ENCODE results near the gene JPH4.
A peak's percentile ranks its signal among the peaks of the same experiment; 100 is the strongest.

JPH4 gene

DNA sequence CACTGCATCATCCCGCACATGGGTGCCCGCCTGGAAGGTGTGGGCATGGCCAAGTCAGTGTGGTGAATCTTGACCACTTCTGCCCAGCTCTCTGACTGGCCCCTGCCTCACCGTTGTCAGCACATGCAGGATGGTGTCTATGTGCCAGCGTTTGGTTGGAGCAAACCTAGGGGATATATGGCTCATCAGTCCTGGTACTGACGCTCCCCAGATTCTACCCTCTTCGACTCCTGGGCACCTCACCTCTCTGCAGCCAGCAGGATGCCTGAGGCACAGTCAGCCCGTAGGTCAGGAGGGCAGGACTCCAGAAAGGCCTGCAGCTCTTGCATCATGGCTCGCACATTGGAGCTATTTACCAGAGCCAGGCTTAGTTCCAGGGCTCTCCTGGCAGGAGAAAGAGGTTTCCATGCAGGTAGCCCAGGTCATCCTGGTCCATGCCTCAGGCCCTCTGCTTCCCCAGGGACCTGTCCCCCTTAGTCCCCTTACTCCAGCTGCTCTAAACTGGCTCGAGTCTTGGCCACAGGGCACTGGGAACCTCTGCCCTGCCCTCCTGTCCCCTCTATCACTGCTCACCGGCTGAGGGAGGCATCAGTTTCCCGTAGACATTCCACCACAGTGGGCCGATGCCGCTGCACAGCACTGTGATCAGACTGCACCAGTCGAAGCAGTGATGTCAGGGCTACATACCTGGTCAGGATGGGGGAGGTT is 15.0 kb downstream of the JPH4 start:
- H3K27ac ChIP-seq (ENCODE audit: low read depth, low read length): no peak overlapping the region
- peaks cover 25% of the 10 kb centered on the region for H3K36me3 ChIP-seq (ENCODE audit: control insufficient read depth, insufficient read depth, low read length)
- H3K4me3 ChIP-seq (ENCODE audit: low read length): no peak overlapping the region
- H3K4me1 ChIP-seq (ENCODE audit: control insufficient read depth, insufficient read depth, low read length): peaks cover 3% of the 10 kb centered on the region
- no peak overlapping the region for H3K9ac ChIP-seq (ENCODE audit: low read length)
- no peaks in the 10 kb centered on the region for H3K27me3 ChIP-seq (ENCODE audit: control insufficient read depth, insufficient read depth, low read length)

DNA sequence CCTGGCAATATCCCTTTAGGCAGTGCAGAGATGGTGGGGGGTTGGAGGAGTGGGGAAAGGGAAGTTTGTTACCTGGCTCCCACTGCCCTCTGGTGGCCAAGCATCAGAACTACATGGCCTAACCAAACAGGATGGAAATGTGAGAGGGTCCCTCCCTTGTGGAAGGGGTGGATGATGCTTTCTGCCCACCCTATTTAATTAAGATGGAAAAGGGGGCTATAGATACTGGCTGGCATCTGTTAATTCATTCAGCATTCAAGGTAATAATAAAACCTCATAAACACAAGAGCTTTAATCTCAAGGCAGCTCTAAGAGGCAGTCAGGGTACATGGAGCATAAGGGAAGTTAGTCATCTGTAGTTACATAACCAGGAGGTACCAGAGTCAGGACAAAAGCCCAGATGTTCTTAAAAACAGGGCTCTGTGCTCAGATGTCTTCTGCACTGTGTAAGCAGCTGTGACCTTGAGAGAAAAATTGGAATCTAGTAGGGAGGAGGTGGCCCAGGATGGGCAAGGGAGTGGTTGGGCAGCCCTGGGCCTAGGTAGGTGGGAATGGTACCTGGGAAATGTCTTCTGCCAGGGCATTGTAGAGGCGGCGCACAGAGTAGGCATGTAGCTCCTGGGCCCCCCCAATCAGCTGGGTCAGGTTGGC is 15.6 kb downstream of the JPH4 start:
- H3K27ac ChIP-seq (ENCODE audit: low read depth, low read length): no peak overlapping the region
- peaks cover 25% of the 10 kb centered on the region for H3K36me3 ChIP-seq (ENCODE audit: control insufficient read depth, insufficient read depth, low read length)
- no peak overlapping the region for H3K4me3 ChIP-seq (ENCODE audit: low read length)
- H3K9ac ChIP-seq (ENCODE audit: low read length): no peak overlapping the region
- no peaks in the 10 kb centered on the region for H3K27me3 ChIP-seq (ENCODE audit: control insufficient read depth, insufficient read depth, low read length)
- H3K4me1 ChIP-seq (ENCODE audit: control insufficient read depth, insufficient read depth, low read length): peaks cover 3% of the 10 kb centered on the region

DNA sequence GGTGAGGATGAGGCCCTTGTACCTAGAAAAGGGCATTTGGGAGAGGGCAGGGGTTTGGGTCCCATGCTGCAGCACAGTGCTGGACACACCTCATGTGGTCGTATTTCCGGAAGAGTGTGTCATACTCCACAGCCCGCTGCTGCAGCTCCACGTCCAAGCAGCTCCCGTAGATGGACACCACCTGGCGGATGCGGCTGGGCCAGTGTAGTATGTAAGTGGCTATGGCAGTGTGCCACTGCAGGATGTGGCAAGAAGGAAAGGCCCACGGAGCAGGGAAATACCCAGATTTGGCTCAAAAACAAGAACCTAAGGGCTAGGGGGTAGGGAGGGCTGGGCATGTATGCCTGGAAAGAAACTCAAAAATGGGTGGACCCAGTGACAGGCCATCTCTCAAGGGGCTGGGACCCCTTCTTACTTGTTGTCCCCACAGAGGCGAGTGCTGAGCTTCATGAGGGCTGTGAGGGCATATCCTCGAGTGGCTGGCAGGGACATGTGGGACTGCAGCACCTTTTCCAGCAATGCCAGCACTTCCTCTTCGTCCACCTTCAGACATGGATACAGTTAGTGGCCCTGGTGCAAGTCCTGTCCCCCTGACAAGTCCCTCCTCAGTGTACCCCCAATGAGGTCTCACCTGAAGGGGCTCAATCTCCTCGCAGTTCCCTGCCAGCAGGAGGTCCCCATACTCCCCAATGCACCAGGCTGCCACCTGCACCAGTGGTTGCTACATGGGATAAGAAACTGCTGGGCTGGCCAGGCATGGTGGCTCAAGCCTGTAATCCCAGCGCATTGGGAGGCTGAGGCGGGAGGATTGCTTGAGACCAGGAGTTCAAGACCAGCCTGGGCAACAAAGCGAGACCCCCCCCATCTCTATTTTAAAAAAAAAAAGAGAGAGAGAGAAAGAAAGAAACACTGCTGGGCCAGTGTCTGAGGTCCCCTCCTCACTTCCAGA is 16.4 kb downstream of the JPH4 start:
- H3K4me1 ChIP-seq (ENCODE audit: control insufficient read depth, insufficient read depth, low read length): no peaks in the 10 kb centered on the region

DNA sequence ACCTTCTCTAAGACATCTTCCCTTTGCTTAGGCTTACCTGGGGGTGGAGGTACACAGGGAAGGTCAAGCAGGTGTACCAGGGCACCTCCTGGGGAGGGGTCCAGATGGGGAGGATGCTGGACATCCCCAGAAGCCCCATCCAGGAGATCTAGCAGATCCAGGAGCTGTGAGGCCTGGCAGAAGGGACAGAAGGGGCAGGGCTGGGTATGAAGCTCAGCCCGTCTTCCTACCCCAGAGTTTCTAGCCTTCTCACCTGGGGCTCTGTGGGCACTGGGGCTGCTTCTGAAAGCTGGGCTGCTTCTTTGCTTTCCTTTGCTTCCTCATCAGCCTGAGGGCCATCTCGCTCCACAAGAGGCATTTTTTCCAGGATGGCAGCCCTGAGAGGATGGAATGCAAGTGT is 17.3 kb downstream of the JPH4 start:
- Histone ChIP-seq H3K4me1 (ENCODE audit: control insufficient read depth, insufficient read depth, low read length) (peaks cover 6% of the 10 kb centered on the region), H3K36me3 (ENCODE audit: control insufficient read depth, insufficient read depth, low read length) (peaks cover 25% of the 10 kb centered on the region), H3K4me3 (ENCODE audit: low read length) (no peak overlapping the region), H3K9ac (ENCODE audit: low read length) (no peak overlapping the region), H3K27ac (ENCODE audit: low read depth, low read length) (no peak overlapping the region), H3K27me3 (ENCODE audit: control insufficient read depth, insufficient read depth, low read length) (no peaks in the 10 kb centered on the region)

More for the DNA sequence above, 16.4 kb downstream of the JPH4 start:
- no peaks in the 10 kb centered on the region for H3K27me3 ChIP-seq (ENCODE audit: control insufficient read depth, insufficient read depth, low read length)
- H3K27ac ChIP-seq (ENCODE audit: low read depth, low read length): no peak overlapping the region
- H3K36me3 ChIP-seq (ENCODE audit: control insufficient read depth, insufficient read depth, low read length): peaks cover 25% of the 10 kb centered on the region
- no peak overlapping the region for H3K9ac ChIP-seq (ENCODE audit: low read length)
- H3K4me3 ChIP-seq (ENCODE audit: low read length): no peak overlapping the region

DNA sequence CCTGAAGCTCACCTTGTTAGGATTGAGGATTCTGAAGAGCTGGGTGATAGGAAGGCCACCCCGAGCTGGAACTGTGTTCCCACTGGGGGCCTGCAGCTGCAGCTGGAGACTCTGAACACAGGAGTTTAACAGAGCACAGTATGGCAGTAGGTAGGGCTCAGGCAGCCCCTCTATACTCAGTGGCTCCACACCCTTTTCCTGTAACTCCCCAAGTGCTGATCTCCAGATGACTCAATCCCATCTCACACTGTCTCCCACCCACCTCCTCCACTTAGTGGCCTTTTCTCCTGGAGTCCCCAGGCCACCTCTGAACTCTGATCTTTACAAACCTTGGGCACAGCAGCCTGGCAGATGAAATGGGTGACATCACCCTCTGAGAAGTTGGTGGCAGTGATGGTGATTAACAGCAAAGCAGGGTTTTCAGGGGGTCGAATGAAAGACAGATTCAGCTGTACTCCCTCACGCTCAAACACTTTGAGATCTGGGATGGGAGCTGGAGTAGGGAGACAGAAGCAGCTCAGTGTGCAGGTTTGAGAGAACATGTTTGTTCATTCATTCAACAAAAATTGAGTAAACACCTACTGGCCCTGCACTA is 18.6 kb downstream of the JPH4 start:
- Histone ChIP-seq H3K4me3 (ENCODE audit: low read length) (no peak overlapping the region), H3K4me1 (ENCODE audit: control insufficient read depth, insufficient read depth, low read length) (peaks cover 6% of the 10 kb centered on the region), H3K36me3 (ENCODE audit: control insufficient read depth, insufficient read depth, low read length) (peaks cover 22% of the 10 kb centered on the region), H3K9ac (ENCODE audit: low read length) (no peak overlapping the region), H3K27ac (ENCODE audit: low read depth, low read length) (no peak overlapping the region), H3K27me3 (ENCODE audit: control insufficient read depth, insufficient read depth, low read length) (no peaks in the 10 kb centered on the region)

DNA sequence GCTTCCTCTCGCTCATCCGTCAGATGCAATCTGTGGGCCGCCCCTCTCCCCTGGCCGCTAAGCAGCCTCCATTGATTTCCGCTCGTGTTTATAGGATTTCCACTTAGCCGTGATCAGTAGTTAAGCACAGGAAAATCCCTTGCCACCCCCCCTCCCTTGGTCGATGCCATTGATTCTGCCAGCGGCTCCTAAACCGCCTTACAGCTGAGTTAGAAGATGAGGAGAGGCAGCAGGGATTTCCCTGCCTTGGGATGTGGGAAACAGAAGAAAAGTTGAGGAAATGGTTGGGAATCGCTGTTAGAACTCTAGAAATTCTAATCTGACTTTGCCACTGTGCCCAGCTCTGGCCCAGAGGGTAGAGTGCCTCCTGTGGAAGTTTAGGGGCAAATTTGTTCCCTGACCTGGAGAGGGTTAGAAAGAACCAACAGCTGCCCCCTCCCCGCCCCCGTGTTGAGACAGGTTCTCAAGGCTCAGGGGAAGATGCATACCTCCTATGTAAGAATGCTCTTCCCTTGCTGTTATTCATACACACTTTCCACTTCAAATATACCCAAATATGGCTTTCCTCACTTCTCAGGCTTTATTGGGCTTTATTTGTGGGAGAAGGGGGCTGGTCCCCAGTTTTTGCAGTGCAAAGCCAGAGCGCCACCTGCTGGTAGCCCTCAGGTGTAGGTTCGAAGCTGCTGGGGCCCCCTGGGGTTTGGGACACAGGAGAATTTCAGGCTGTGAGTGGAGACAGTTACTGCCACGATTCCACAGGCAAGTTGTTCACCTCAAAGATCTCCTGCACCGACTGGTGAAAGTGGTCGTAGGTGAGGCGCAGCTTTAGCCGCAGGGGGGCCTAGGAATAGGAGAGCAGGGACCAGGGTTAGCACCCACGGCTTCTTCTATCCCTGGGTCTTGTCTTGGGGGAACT is 19.3 kb downstream of the JPH4 start:
- no peak overlapping the region for H3K27ac ChIP-seq (ENCODE audit: low read depth, low read length)
- peaks cover 6% of the 10 kb centered on the region for H3K4me1 ChIP-seq (ENCODE audit: control insufficient read depth, insufficient read depth, low read length)
- no peak overlapping the region for H3K9ac ChIP-seq (ENCODE audit: low read length)
- peaks cover 22% of the 10 kb centered on the region for H3K36me3 ChIP-seq (ENCODE audit: control insufficient read depth, insufficient read depth, low read length)
- H3K4me3 ChIP-seq (ENCODE audit: low read length): no peak overlapping the region
- H3K27me3 ChIP-seq (ENCODE audit: control insufficient read depth, insufficient read depth, low read length): no peaks in the 10 kb centered on the region

DNA sequence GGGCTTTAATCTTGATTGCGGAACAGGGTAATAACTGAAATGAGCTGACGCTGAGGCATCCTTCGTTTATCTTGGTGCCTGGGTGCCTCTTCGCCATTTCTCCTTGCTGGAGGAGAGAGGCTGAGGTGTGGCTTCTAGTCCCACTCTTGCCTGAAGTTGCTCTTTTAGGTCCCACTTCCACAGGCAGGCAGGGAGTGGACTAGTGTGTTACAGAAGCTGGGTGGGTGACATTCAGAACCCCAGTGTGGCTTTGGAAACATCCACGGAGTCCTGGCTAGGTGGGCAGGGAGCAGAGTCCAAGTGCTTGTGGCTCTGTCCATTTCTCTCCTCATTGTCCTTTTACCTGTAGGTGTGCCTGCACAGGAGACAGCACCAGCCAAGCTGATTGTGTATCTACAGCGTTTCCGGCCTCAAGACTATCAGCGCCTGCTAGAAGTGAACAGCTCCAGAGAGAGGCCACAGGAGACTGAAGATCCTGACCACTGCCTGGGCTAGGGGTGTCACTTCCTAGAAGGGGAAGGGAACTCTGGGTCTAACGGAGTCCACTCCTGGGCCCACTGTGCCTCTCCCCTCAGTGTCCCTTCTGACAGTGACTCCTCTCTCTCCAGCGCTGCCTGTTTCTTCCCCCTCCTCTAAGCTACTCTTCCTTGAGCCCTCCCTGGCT is 20.1 kb downstream of the JPH4 start:
- Histone ChIP-seq H3K4me3 (ENCODE audit: low read length) (no peak overlapping the region), H3K9ac (ENCODE audit: low read length) (no peak overlapping the region), H3K27me3 (ENCODE audit: control insufficient read depth, insufficient read depth, low read length) (no peaks in the 10 kb centered on the region), H3K36me3 (ENCODE audit: control insufficient read depth, insufficient read depth, low read length) (peaks cover 22% of the 10 kb centered on the region), H3K4me1 (ENCODE audit: control insufficient read depth, insufficient read depth, low read length) (peaks cover 6% of the 10 kb centered on the region), H3K27ac (ENCODE audit: low read depth, low read length) (no peak overlapping the region)

DNA sequence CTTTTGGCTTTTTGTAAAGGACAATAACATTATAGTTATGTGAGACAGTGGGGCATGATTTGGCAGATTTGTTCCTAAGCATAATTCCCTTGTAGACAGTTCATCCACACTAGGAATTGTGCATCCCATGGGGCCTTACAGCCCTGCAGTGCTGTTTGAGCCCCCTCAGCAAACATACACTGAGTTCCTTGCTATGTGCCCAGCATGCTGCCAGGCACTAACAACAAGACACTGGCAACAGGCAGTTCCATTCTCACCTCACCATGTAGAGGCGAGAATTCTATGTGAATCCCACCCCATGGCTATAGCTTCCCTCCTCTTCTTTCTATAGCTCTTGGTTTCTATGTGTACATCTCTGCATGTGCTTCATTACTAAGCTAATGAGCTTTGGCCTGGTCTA is 20.6 kb downstream of the JPH4 start:
- Histone ChIP-seq H3K4me1 (ENCODE audit: control insufficient read depth, insufficient read depth, low read length) (peaks cover 6% of the 10 kb centered on the region), H3K9ac (ENCODE audit: low read length) (no peak overlapping the region), H3K27ac (ENCODE audit: low read depth, low read length) (no peak overlapping the region), H3K4me3 (ENCODE audit: low read length) (no peak overlapping the region), H3K27me3 (ENCODE audit: control insufficient read depth, insufficient read depth, low read length) (no peaks in the 10 kb centered on the region), H3K36me3 (ENCODE audit: control insufficient read depth, insufficient read depth, low read length) (peaks cover 19% of the 10 kb centered on the region)

DNA sequence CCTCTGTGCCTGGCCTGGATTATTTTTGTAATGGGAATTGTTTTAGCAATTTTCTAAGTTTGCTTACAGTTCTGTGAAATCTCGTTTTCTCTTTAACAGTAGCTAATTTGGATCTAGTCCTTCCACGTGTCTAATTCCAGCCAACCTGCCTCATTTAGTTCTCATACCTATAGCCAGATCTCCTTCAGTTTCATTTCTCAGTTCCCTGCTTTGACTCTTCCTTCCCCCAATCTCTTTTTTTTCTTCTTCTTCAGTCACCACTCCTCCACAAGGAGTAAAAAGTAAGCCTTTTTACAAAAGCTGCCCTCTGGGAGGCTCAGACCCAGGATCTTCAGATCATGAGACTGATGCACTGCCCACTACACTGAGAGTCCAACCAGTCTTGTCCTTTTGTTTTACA is 21.1 kb downstream of the JPH4 start:
- no peak overlapping the region for H3K4me3 ChIP-seq (ENCODE audit: low read length)
- H3K9ac ChIP-seq (ENCODE audit: low read length): no peak overlapping the region

DNA sequence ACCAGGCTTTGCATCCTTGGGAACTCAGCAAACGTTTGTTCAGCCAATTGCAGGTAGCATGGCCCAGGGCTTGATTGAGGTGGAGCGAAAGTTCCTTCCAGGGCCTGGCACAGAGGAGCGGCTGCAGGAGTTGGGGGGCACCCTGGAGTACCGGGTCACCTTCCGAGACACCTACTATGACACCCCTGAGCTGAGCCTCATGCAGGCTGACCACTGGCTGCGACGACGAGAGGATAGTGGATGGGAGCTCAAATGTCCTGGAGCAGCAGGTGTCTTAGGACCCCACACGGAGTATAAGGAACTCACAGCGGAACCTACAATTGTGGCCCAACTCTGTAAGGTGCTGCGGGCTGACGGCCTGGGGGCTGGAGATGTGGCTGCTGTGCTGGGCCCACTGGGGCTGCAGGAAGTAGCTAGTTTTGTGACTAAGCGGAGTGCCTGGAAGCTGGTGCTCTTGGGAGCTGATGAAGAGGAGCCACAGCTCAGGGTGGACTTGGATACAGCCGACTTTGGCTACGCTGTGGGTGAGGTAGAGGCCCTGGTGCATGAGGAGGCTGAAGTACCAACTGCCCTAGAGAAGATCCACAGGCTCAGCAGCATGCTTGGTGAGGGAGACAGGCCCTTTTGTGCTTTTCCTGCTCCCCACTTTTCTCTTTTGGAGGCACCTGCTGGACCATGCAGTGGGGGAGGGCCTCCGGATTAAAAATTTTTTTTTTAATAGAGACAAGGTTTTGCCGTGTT is 21.7 kb downstream of the JPH4 start:
- Histone ChIP-seq H3K27me3 (ENCODE audit: control insufficient read depth, insufficient read depth, low read length) (no peaks in the 10 kb centered on the region), H3K9ac (ENCODE audit: low read length) (peak overlapping the region; percentile 83), H3K4me1 (ENCODE audit: control insufficient read depth, insufficient read depth, low read length) (peaks cover 6% of the 10 kb centered on the region), H3K36me3 (ENCODE audit: control insufficient read depth, insufficient read depth, low read length) (peaks cover 15% of the 10 kb centered on the region), H3K4me3 (ENCODE audit: low read length) (peak overlapping the region; percentile 86), H3K27ac (ENCODE audit: low read depth, low read length) (peak overlapping the region; percentile 97)

More for the DNA sequence above, 21.1 kb downstream of the JPH4 start:
- Histone ChIP-seq H3K36me3 (ENCODE audit: control insufficient read depth, insufficient read depth, low read length) (peaks cover 19% of the 10 kb centered on the region), H3K27me3 (ENCODE audit: control insufficient read depth, insufficient read depth, low read length) (no peaks in the 10 kb centered on the region), H3K27ac (ENCODE audit: low read depth, low read length) (no peak overlapping the region), H3K4me1 (ENCODE audit: control insufficient read depth, insufficient read depth, low read length) (peaks cover 6% of the 10 kb centered on the region)
